22Rv1 (cell line): ENCODE data around the gene FLNB.

Source experiments
- H3K27ac ChIP-seq: fragments of 450-650 bp; 2 replicates; pipeline ENCODE4 v1.5.1; 2017
- CTCF ChIP-seq: fragments of 450-650 bp; IDR thresholded peaks from 2 replicates; pipeline ENCODE4 v1.5.1; 2017; ENCODE audit warnings: mild to moderate bottlenecking
- ZFX ChIP-seq: fragments of 450-650 bp; IDR thresholded peaks from 2 replicates; pipeline ENCODE4 v1.6.1; 2017; ENCODE audit warnings: antibody characterized with exemption, borderline replicate concordance

Gene FLNB

GRCh38 chr3:58171126-58171525, 162.9 kb downstream of the FLNB start:
- no peak overlapping the region for H3K27ac ChIP-seq
- TF ChIP-seq CTCF = no peak
- TF ChIP-seq ZFX = no peak

GRCh38 chr3:58173029-58173668, 164.9 kb downstream of the FLNB start:
- H3K27ac ChIP-seq = no peak overlapping the region
- TF ChIP-seq CTCF (no peak), ZFX (no peak)

GRCh38 chr3:58173669-58174398, 165.6 kb downstream of the FLNB start:
- no peak overlapping the region for H3K27ac ChIP-seq
- TF ChIP-seq ZFX (no peak), CTCF (peak; percentile 63)

- no peak overlapping the region for H3K27ac ChIP-seq
- no peak for TF ChIP-seq ZFX
- no peak for TF ChIP-seq CTCF
These were observed 166.9 kb downstream of the FLNB start for GRCh38 chr3:58175187-58175436.

GRCh38 chr3:58175437-58176184, 167.4 kb downstream of the FLNB start:
- TF ChIP-seq ZFX = no peak
- no peak for TF ChIP-seq CTCF
- H3K27ac ChIP-seq = 0 out of 2 replicates have a peak overlapping the region, but pooled peaks have one; percentile 10

GRCh38 chr3:58176185-58176530, 167.9 kb downstream of the FLNB start:
- H3K27ac ChIP-seq = no peak overlapping the region

GRCh38 chr3:58176827-58177489, 168.7 kb downstream of the FLNB start:
- TF ChIP-seq CTCF (no peak), ZFX (no peak)
- no peak overlapping the region for H3K27ac ChIP-seq

More at GRCh38 chr3:58176185-58176530, 167.9 kb downstream of the FLNB start:
- TF ChIP-seq ZFX = no peak
